Stimulated activated CD4-positive, alpha-beta T cell treated with anti-CD3 and anti-CD28 coated beads, Interleukin-1b, Interleukin-23, amount 100 ng/mL, for 4 hours (primary cell): Measurements from ENCODE around the gene MCF2L2.
"Not testable (repeated sequence)": the region's sequence is repeated elsewhere in the genome, so short reads cannot be mapped to it uniquely, and the experiment has no call there.

Experiments
- DNase-seq, 2 donors: peaks; one replicate each; pipeline ENCODE4 v3.0.0-alpha.2; 2020; ENCODE audit warnings: low read depth in 2 of 2

Gene MCF2L2, protein sequence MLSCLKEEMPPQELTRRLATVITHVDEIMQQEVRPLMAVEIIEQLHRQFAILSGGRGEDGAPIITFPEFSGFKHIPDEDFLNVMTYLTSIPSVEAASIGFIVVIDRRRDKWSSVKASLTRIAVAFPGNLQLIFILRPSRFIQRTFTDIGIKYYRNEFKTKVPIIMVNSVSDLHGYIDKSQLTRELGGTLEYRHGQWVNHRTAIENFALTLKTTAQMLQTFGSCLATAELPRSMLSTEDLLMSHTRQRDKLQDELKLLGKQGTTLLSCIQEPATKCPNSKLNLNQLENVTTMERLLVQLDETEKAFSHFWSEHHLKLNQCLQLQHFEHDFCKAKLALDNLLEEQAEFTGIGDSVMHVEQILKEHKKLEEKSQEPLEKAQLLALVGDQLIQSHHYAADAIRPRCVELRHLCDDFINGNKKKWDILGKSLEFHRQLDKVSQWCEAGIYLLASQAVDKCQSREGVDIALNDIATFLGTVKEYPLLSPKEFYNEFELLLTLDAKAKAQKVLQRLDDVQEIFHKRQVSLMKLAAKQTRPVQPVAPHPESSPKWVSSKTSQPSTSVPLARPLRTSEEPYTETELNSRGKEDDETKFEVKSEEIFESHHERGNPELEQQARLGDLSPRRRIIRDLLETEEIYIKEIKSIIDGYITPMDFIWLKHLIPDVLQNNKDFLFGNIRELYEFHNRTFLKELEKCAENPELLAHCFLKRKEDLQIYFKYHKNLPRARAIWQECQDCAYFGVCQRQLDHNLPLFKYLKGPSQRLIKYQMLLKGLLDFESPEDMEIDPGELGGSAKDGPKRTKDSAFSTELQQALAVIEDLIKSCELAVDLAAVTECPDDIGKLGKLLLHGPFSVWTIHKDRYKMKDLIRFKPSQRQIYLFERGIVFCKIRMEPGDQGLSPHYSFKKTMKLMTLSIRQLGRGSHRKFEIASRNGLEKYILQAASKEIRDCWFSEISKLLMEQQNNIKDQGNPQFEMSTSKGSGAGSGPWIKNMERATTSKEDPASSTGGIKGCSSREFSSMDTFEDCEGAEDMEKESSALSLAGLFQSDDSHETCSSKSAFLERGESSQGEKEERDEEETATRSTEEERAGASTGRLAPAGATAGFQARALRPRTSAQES

DNA sequence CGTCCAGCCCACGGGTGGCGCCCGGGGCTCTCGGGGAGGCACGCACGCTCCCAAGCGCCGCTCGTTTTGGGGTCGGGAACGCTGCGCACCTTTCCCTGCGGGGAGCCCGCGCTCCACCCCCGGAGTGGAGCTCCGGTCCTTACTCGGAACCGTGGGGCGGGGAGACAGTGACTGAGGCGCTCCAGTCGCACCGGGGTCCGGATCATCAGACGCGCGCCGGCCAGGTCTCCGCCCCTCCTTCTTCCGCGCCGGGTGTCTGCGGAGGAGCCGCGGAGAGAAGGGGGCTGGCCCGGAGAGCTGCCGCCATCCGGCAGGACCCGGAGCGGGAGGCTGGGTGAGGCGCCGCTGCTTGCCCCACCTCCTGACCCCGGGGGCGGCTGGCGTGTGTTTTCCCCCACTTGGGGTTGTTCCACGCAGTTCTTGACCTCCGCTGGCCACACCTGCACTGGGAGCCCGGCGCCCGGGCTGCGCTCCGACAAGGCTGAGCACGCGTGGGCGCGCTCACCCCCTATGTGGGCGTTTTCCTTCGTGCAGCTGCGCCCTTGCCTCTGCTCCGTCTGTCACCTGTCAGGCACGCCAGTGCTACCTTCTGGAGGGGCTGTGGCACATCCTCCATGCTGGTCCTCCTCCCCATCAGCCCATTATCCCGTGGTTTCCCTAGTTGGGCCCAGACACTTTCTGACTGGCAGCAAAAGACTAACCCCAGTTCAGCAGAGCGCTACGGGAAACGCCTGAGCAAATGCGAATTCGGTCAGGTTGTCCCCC lies at the start of gene MCF2L2:
Gene MCF2L2, minus strand, starts transcription at position 173 of the 765 bp plus-strand sequence. CDS start 642 bp downstream, outside the sequence.
- DNase-seq: peak; percentile 58 to 65

DNA sequence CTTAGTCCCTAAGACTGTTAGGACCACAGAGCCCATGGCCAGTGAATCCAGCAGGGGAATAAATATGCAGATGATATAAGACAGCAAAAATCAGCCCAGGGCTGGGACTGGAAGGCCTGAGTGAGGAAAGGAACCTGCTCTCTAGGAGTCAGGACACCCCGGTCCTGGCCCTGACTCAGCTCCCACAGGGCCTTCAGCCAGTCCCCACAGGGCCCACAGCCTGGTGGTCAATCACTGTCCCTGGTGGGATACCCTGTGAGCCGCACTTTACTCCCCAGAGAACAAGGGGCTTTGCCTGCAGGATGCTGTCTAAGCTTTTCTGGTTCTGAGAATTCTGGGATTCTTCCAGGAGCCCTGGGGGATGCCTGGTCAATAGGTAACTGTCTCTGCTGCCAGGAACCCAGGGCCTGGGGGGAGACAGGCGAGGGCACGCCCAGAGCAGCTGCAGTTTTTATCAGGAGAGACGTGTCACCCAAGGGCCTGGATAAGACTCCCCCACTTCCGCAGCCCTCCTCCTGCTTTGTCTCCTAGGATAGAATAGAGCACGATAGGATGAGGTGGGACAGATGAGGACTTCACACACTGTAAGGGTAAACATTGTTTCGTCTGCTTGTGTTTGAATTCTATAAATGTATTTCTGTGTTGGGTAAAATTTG lies 49.5 kb upstream of the MCF2L2 start:
- DNase-seq: no peak

DNA sequence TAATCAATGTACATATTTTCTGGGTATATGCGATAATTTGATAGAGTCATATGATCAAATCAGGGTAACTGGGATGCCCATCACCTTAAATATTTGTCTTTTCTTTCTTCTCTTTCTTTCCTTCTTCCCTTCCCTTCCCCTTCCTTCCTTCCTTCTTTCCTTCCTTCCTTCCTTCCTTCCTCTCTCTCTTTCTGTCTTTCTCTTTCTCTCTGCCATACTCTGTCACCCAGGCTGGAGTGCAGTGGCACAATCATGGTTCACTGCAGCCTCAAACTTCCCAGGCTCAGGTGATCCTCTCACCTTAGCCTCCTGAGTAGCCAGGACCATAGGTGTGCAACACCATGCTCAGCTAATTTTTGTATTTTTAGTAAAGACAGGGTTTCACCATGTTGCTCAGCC lies 47.3 kb upstream of the MCF2L2 start:
- DNase-seq: not testable (repeated sequence)

DNA sequence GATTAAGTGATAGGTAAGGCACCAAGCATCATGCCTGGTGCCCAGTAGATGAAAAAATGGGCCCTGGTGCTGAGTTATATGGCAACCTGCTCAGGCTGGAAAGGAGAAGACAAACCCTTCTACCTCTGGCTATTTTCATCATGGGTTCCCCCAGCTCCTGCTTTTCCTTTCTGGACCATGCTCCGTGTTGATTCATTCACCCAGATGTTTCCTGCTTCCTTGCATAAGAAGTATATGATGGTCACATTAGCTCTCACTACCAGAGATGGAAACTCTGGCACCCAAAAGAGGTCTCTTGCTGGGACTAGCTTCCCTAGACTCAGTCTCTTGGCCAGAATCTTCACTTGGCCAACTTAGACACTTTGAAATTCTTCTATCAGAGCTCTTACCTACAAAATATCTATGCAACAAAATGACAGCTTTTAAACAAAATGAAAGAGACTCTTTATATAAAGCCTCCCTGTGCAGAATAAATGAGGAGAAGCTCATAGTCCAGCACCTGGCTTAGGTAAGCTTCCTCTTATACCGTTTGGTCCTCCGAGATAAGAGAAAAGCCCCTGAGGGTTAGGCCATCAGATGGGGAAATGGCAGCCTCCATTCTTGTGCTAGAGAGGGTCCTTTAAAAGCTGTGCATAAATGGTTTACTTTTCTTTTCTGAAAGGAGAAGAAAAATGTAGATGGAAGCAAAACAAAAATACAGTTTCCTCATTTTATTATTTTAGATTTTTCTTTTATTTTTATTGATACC lies 46.8 kb upstream of the MCF2L2 start:
- no peak for DNase-seq

DNA sequence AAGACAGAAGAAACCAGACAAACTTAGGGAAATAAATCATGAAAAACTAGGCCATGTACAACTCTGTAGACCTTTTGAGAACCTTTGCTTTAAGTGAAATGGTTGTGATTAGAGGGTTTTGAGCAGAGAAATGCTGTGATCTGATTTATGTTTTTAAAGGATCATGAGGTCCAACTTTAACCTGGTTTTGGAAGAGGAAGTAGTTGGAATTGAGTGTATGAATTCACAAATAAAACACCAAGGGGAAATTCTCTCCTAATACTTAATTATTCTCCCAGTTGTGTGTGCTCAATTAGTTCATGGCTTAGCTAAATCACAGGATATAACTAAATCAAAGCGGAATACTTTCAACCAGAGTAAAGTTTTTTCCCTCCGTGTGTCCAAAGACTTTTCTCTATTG lies 45.5 kb upstream of the MCF2L2 start:
- no peak for DNase-seq

DNA sequence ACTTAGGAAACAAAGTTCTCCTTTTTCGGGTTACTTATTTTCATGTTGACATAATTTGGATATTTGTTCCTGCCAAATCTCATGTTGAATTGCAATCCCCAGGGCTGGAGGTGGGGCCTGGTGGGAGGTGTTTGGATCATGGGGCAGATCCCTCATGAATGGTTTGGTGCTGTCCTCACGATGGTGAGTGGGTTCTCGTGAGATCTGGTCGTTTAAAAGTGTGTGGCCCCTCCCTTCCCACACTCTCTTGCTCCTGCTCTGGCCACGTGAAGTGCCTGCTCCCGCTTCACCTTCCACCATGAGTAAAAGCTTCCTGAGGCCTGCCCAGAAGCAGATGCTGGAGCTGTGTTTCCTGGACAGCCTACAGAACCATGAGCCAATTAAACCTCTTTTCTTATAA lies 43.7 kb upstream of the MCF2L2 start:
- DNase-seq: no peak

DNA sequence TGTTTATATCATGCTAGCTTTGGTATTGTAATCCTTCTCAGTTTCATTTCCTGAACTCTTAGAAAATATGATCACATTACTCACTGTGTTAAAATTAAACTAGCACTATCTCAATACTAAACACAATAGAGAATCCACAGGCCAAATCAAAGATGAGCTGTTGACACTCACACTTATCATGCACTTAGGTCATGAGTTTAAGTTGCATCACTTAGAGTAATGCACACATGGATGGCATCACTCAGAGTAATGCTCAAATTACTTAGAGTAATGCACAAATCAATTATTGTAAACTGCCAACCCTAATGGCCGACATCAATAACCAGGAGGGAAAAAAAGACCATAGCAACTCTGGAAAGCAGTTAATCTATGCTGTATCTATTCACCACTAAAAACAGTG lies 40.0 kb upstream of the MCF2L2 start:
- no peak for DNase-seq

DNA sequence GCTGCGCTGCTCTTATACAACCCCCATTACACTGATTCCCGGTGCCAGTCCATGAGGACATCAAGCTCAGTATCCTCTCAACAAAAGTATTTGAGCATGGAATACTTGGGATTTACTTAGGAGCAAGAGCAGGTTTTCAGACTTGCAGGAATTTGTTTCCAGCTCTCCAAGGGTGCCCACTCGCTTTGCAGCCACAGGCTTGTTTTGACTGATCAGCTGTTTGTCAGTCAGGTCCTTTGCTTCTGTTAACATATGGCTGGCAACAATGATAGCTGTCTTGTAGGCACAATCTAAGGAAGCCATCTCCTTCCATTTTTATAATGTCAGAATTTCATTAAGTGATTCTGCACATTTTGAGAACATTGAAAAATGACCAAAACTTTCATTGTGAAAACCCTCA lies 38.2 kb upstream of the MCF2L2 start:
- no peak for DNase-seq

DNA sequence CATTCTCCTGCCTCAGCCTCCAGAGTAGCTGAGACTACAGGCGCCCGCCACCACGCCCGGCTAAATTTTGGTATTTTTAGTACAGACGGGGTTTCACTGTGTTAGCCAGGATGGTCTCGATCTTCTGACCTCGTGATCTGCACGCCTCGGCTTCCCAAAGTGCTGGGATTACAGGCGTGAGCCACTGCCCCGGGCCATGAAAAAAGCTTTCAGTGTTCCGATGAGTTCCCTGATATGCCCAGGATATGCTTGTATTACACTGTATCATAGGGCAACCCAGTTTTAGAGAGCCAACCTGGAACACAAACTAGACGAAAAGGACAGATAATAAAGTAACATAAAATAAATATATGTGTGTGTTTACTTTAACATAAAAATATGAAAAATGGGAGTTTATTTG lies 37.3 kb upstream of the MCF2L2 start:
- DNase-seq: not testable (repeated sequence)

DNA sequence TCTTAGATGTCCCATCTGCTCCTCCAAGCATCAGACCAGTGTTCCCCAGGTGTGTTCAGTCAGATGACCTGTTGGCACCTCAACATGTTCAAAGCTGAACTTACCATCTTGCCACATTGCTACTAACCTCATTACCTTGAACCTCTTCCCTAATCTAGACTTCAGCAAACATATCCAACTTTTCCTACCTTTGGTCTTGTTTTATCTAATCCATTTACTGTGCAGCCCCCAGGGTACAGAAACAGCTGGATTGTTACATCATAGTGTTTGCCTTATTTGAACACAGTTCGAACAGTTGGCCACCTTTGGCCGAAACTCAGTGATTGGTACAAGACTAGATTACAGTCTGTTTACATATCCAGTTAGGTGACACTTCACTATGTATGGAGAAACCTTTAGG lies 36.1 kb upstream of the MCF2L2 start:
- no peak for DNase-seq

DNA sequence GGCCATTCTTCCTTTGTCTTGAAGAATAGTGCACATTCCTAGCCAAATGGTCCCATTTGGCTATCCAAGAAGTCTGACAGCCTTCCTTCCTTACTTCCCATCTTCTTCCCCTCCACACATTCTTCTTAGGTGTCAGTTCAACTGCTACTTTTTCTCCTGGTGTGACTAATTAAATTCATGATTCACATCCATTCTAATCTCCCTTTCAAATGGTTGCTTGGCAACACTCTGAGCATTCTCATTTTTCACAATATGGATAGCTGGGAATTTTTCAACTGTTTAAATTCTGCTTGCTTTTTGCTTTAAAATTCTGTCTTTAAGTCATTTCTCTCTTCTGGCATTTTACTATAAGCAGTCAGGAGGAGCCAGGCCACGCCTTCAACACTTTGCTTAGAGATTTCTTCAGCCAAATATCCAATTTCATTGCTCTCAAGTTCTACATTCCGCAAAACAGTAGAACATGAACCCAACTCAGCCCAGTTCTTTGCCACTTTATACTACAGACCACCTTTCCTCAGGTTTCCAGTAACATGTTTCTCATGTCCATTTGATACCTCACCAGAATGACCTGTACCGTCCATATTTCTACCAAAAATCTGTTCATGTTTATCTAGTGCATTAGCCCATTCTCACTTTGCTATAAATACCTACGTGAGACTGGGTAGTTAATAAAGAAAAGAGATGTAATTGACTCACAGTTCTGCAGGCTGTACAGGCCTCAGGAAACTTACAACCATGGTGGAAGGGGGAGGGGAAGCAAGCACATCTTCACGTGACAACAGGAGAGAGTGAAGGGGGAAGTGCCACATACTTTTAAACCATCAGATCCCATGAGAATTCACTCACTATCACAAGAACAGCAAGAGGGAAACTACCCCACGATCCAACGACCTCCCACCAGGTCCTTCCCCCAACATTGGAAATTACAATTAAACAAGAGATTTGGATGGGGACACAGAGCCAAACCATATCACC lies 31.9 kb upstream of the MCF2L2 start:
- DNase-seq: no peak

DNA sequence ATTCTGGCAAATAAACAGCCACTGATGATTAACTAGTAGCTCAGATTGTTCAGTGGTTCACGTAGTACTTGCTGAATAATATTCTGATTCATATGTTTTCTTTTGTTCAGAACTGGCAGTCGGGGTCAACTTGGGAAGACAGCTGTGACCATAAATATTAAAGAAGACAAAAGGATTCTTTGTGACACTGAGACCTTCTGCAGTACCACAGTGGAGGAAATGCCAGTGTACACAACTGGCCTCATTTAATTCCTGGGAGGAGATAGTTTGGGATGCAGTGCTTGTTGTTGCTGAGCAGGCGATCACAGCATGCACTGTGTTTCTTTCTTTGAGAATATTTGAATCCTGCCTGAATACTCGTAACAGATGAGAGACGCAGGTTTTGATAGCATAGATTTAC lies 26.7 kb upstream of the MCF2L2 start:
- no peak for DNase-seq

DNA sequence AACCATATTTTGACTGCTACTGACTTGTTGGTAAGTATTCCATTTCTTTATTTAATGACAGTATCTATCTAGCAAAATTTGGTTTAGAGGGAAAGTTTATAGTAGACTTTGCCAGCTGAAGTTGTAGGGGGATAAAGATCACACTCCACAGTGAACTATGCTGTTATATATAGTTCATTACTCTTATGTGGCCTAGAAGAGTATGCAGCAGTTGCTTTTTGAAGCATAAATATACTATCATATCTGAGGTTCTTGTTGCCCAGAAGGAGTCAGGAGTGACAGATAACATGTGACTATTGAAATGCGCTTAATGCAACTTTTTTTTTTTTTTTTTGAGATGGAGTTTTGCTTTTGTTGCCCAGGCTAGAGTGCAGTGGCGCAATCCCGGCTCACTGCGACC lies 25.6 kb upstream of the MCF2L2 start:
- DNase-seq: no peak

DNA sequence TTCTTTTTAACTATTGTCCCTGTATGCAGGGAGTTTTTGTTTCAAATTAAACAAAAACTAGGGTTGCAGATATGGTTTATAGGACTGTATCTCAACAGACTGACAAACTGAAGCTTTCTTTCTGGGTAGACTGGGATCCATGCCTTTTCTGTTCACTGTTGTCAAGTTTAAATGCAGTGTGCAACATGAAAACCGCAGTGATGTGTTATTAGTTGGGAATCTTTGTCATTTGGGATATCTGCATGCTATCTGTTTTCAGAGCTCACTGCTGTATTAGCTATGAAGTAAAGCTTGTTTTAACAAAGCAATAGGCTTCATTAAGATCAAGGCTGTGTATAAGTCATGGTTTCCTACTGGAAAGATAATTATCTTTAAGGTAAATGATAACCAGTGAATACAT lies 21.4 kb upstream of the MCF2L2 start:
- DNase-seq: no peak

DNA sequence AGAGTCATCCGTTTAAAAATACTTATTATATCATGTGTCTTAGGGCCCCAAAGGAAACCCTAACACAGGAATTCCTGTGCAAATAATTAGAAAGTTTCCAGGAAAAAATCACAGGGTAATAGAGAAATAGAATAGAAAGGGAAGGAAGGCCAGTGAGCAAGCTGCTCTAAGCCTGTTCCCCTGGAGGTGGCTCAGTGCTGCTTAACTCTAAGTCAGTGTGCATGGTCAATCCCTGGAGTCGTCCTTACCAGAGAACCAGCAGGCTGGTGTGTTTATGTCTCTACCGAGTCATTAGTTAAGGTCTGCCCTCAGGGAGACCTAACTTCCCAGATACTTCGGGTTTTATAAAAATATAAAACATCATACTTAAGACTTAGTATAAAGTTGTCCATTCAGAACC lies 21.0 kb upstream of the MCF2L2 start:
- no peak for DNase-seq

DNA sequence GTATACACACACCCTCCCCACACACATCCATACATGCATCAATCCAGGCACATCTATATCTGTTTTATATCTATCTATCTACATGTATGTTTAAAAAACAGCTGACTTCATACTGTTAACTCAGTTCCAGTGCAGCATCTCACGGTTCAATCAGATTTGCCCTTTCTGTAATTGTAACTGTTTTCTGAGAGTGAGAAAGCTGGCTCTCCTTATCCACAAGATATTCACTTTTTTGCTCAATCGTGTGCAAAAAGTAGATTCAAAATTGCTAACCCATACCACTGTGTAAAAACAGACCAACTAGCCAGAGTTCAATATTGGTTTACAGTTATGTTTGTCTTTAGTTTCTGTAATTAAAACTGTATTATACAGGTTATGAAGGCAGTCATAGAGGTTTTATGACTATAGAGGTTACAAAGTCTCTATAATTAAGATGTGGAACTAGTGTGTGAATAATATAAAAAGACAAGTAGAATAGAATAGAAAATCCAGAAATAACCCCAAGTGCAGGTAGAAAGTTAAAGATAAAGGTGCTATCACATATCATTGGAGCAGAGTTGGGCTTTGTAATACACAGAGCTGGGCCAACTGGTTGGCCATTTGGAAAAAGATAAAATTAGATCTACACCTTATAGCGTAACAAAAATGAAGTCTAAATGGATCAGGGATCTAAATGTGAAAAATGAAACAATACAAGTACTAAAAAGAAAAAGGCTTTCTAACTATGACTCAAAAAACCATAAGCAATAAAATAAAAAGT lies 20.1 kb upstream of the MCF2L2 start:
- DNase-seq: no peak

DNA sequence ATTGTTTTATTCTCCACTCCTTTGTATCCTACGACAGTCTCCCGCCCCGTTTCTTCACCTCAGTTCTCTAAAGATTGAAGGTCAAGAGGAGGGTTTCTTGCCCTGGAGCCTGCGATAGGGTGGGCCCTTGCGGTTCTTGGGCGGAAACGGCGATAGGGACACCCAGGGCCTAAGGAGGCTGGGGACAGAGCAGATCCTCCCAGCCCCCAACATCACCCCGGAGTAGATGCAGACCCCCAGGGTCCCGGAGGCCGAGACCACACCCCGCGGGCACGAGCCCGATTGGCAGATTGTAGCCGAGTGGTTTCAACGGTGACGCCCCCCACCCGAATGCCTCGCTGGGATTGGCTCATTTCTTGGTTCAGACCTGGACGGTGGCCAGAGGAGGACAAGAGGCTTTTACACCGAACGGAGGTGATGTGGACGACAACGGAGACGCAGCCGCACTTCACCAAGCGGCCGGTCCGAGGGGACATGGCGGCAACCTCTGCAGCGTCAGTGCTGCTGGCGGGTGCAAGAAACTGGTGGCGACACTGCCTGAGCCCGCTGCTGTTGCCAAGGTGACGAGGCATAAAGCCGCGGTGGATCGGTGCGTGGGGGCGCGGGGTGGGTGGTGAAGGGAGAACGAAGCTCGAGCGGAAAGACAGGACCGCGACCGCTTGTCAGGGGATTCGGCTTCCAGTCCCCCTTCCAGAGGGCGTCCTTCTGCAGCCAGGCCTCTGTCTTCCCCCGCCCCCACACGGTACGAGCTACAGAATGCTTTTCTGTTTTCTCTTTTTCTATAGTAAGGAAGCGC lies 19.0 kb upstream of the MCF2L2 start:
- DNase-seq: peak; percentile 41 to 45

DNA sequence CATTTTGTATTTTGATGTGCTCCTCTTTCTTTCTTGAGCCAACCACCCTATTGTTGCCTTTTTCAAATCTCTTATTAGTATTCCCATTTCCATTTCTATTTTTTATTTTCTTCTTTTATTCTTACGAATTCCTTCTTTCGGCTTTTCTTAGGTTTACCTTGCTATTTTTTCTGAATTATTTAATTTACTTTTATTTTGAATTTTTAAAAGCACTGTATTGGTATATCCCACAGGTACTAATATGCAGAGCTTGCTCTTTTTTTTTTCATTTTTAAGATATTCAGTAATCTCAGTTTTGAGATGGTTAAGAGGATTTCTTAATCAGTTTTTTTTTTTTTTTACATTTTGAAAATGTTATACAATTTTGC lies 18.4 kb upstream of the MCF2L2 start:
- no peak for DNase-seq
